GM18507 (cell line): ENCODE results near the gene IL6ST.

Source experiments
- DNase-seq: peaks from one replicate; pipeline ENCODE4 v3.0.0; 2011; ENCODE audit warnings: low read depth; ENCODE audit not compliant: insufficient read length; ENCODE audit errors: extremely low spot score
- FAIRE-seq: peaks from 2 replicates; lab custom pipeline; 2011; peaks lifted over from hg19 to GRCh38; lab: Jason Lieb, UNC

The IL6ST gene

DNA sequence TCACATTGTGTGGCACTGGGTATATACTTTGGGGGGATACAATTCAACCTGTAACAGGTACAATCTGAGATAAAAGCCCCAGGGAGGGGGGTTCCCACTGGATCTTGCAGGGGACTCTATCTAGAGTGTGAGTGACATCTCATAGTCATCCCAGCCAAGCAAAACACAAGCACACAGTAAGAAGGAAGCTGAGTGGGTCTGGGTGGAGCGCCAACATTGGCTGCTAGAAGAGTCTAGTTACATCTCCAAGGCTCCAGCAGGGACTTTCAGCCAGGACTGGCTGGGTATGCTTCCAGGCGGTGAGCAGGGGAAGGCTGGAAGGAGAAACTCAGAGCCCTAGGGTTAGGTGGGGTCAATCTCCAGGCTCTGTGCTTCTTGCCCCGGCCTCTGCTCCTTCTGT, 90.6 kb downstream of the IL6ST start:
- no peak for DNase-seq
- FAIRE-seq = no peak

DNA sequence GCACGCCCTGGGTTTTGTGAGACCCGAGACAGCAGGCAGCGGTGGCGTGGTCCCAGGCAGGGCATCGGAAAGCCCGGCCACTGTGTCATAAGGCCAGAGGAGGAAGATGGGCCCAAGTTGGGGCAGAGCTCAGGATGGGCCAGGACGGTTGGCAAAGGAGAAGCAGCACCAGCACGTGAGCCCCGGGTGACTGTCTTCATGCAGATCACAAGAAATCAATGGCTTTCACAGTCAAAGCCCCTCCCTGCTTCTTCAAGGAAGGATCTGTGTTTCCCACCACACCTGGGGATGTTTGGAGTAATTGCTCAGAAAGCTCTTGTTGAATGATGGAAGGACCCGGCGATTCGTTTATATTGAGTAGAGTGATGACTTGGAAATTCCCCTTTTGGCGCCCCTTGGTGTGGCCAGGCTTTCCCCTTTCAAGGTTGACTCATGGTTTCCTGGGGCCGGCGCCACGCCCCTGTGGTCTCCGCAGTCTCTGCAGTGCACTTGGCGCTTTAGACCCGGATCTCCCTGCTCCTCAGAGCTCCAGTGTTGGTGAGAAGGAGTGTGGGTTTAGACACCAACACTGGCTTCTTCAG, 91.6 kb downstream of the IL6ST start:
- FAIRE-seq (peak; percentile 90), DNase-seq (no peak)

DNA sequence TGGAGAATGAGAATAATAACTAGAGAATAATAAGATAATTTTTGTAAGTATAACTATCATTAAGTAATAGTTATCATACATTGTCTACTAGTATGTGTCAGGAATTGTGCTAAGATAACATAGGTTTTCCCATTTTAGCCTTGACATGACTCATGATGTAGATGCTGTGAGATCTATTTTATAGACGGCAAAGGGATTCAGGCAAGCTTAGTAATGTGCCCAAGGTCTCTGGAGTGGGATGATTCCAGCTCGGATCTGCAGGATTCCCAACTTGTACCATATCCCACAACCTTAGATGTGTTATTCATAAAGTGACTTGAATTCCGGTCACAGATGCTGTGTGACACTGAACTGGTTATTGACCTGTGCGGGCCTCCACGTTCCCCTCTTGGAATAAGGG, 92.1 kb downstream of the IL6ST start:
- DNase-seq = no peak

DNA sequence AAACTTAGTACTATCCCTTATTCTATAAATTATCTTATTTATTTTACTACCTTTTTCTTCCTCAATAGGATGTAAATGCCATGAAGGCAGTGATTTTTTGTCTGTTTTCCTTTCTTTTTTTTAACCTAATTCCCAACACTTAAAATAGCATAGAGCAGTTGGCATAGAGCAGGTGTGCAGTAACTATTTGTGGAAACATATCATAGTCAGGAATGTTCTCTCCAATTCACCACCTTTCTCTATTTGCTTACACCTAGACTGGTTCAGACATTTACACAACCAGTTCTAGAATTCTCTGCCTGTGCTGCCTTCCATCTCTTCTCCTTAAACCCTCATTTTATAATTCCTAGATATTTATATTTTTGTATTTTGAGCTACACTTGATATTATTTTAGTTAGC, 94.0 kb downstream of the IL6ST start:
- DNase-seq (no peak), FAIRE-seq (no peak)

More for the DNA sequence above, 92.1 kb downstream of the IL6ST start:
- FAIRE-seq = no peak

DNA sequence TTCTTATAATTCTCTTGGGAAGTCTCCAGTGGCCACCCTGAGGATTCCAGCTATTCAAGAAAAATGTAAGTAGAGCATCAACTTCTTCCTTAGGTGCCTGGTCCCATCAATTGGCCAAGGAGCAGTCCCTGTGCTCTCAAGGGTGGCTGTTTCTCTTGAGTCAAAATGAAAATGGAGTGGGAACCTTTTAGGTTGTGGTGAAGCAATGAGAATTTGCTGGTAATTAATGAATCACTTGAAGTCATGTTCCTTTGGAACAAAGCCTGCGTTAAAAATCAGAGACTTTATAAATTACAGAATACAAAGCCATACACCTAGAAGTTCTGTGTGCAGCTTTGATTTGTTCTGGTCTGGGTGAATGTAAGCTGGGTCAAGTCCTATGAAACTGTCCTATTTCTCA, 94.7 kb downstream of the IL6ST start:
- no peak for DNase-seq
- peak; percentile 86 for FAIRE-seq

DNA sequence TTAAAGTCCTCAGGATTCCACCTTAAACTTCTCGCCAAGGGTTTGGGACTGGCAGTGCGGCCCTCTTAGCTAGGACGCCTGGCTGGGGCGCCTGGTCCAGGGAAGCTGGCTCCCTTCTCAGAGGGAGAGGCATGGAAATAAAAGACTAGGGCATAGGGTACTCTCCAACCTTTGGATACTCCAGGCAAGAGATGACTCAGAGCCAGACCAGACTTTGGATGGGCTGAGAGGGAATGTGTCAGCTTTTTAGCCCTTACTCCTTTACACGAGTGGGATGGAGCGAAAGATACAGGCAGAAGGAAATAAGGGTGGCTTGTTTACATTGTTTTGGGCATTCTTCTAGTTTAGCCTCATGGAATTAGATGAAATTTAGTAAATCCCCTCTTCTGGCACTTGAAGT, 95.4 kb downstream of the IL6ST start:
- FAIRE-seq (no peak), DNase-seq (no peak)

DNA sequence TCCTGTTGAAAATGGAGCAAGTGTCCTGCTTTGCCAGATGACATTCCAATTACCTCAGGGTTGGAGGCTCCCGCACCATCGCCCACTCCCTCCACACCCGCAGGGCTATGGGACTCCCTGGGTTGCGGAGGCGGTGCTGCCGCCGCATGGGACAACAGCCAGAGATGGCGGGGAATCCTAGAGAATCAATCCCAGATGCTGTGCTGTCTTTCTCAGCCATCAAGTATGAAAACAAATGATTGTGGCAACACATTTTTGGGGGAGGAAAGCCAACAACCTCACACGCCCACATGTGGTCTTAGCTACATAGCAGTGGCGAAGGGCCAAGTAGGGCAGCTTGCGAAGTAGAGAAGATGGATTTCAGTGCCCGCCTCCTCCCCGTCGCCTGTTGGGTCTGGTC, 96.9 kb downstream of the IL6ST start:
- no peak for FAIRE-seq
- no peak for DNase-seq

DNA sequence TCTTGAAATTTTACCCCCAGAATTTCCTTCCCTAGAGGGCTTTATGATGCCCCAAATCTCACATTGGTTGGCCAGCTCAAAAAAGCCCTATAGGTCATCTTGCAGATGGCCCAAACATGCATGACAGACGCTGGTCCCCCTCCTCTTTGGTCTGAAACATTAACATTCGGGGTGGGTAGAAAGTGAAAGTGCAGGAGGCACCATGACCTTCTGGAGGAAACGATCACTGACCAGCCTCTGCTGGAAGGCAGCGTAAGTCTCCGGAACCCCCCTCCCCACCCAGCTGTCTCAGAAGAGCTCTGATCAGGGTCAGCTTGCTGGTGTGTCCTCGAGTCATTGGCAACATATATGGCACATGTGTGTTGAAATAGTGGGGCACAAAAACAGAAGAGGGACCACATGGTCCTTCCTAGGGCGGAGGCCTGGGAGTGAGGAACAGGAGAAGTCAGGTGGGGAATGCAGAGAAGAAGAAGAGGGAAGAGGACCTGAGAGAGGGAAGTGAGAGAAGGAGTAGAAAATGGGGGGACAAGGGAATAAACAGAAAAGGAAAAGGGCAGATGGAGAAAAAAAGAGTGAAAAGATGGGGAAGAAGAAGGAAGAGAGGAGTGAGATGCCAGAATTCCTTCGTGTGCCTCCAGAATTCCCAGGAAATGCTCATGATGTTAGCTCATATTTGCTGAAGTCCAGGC, 97.4 kb downstream of the IL6ST start:
- peak; percentile 47 for FAIRE-seq
- no peak for DNase-seq

DNA sequence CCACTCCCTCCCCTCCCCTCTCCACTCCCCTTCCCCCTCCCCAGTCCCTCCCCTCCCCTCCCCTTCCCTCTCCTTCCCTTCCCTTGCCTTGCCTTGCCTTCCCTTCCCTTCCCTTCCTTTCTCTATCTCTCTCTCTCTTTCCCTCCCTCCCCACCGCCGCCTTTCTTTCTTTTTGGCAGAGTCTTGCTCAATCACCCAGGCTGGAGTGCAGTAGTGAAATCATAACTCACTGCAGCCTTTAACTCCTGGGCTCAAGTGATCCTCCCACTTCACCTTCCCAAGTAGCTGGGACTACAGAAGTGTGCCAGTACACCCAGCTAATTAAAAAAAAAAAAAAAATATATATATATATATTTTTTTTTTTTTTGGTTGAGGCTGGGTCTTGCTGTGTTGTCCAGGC, 98.1 kb downstream of the IL6ST start:
- no peak for FAIRE-seq
- no peak for DNase-seq

DNA sequence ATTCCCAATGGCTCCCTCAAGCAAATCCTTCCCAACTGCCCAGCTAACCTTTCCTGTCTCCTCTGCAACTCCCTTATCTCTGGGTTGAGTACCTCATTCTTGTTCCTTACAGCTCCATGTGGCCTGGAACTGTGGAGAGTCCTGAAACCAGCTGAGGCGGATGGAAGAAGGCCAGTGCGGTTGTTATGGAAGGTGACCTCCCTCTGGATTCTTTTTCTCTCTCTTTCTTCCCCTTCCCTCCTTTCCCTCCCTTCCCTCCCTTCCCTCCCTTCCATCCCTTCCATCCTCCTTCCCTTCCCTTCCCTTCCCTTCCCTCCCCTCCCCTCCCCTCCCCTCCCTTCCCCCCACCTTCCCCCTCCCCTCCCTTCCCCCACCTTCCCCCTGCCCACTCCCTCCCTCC, 98.5 kb downstream of the IL6ST start:
- no peak for DNase-seq
- FAIRE-seq = no peak

DNA sequence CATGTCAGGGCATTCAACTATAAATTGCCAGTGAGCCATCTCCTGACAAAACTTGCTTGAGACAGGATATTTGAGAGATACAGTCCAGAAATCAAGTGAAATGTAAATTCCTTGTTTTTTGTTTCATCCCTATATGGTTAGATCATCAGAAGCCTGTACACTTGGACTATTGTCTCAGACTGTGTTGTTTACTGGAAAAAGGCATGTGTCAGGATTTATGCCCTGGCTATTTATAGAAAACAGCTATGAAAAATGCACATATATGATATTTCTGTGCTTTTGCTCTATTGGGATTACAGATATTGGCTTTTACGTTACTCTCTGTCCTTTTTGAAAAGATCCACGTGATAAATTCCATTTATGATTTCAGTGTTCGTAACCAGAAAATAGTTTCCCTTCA, 99.4 kb downstream of the IL6ST start:
- DNase-seq (no peak), FAIRE-seq (no peak)

DNA sequence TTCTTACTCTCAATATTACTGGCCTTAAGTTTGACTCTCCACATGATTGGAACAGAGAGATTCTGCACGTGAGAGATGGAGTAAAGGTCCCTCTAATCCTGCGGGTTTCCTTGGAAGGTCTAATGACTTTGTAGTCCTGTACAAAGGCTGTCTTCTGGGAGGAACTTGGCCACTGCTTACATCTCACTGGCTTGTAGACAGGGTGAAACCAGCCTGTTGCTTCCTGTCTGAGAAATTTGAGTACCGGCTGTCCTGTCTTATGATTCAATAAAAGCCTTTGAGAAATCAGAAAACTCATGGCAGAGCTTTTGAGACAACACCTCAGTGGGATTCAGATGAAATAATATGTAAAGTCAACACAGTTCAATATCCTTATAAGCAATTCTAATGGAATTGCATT, 100.6 kb downstream of the IL6ST start:
- DNase-seq (no peak), FAIRE-seq (no peak)

DNA sequence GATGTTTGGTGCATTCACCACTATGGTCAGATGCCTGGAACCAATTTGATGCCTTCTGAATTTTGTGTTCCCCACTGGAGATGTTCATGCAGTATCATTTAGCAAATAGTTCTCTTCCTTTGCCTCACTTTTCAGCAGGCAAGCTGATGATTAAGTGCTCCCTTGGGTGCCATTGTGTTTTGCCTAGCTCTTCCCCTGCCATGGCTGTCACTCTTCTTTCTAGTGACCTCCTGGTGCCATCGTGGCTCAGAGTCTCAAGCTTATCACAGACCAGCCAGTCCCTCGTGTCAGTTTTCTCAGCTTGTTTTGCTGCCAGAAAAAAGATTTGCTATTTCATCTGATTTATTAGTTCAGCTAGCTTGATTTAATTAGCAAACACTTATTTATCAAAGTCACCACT, 102.3 kb downstream of the IL6ST start:
- FAIRE-seq = no peak
- no peak for DNase-seq

DNA sequence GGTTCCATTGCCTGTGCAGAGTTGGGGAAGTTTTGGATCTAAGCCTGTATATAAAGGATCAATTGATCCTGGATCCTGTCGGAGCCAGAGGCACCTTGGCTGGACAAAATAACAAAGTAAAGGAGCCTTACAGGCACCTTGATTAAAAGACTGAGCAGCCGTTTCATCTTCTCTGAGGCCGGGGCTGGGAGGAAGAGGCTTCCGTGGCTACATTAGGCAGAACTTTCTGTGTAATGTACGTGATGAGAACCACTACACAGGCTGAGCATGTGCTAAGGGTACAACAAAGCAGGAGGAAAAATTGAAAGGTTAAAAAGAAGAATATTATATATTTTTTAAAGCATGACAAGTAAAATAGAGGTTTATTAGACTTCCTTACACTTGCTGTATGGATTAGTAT, 106.6 kb downstream of the IL6ST start:
- DNase-seq (no peak), FAIRE-seq (no peak)

DNA sequence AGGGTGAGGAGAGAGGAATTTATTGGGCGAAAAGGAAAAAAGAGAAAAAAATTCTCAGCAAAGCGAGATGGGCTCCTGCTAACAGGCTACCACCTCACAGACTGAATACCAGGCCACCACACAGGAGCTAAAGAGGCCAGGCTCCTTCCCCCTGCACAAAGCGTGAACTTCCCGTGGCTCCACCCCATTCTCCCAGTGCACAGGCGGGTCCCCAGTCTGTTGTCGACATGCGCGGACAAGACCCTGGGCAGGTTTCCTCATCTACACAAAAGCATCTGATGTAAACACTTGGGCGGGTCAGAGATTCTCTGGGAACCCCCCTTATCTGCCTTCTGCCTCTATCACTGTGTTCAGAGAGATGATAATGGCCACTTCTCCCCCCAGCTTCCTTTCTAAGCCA, 109.4 kb downstream of the IL6ST start:
- FAIRE-seq (no peak), DNase-seq (no peak)
